OCI-LY1 (cell line): Measurements from ENCODE around the gene MARCKSL1.

Experiments
- EZH2 ChIP-seq: fragments of 200-600 bp; sonication (generic), shearing (Covaris generic); IDR thresholded peaks from 2 replicates; pipeline ENCODE4 v1.8.0; 2017; ENCODE audit warnings: borderline replicate concordance, mixed run types, mild to moderate bottlenecking, antibody characterized with exemption, low read length, moderate library complexity, mixed read lengths
- TF ChIP-seq, protein P1 (sequence below): fragments of 200-600 bp; sonication (generic), shearing (Covaris generic); IDR thresholded peaks from 2 replicates; pipeline ENCODE4 v1.5.1; 2017; ENCODE audit warnings: mild to moderate bottlenecking, antibody characterized with exemption, low read length, moderate library complexity, mixed read lengths

- TF ChIP-seq, protein P1, sequence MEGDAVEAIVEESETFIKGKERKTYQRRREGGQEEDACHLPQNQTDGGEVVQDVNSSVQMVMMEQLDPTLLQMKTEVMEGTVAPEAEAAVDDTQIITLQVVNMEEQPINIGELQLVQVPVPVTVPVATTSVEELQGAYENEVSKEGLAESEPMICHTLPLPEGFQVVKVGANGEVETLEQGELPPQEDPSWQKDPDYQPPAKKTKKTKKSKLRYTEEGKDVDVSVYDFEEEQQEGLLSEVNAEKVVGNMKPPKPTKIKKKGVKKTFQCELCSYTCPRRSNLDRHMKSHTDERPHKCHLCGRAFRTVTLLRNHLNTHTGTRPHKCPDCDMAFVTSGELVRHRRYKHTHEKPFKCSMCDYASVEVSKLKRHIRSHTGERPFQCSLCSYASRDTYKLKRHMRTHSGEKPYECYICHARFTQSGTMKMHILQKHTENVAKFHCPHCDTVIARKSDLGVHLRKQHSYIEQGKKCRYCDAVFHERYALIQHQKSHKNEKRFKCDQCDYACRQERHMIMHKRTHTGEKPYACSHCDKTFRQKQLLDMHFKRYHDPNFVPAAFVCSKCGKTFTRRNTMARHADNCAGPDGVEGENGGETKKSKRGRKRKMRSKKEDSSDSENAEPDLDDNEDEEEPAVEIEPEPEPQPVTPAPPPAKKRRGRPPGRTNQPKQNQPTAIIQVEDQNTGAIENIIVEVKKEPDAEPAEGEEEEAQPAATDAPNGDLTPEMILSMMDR, result no peak
- TF ChIP-seq EZH2, result no peak
Observed at GRCh38 chr1:32327204-32327603, 8.8 kb downstream of the MARCKSL1 start.
